NB4 (cell line): Measurements from ENCODE around the gene PFN1.

Source experiments
- DNase-seq: peaks from one replicate; pipeline ENCODE4 v3.0.0; 2010; ENCODE audit warnings: low read depth
- H3K4me3 ChIP-seq: one replicate; pipeline ENCODE4 v1.5.1; 2011; ENCODE audit warnings: mild to moderate bottlenecking, low read depth, low read length, moderate library complexity
- MYC ChIP-seq: IDR thresholded peaks from 2 replicates; pipeline ENCODE4 v1.6.1; 2011; ENCODE audit warnings: low read depth, low read length
- POLR2A ChIP-seq: IDR thresholded peaks from 2 replicates; pipeline ENCODE4 v1.6.1; 2011; ENCODE audit warnings: mild to moderate bottlenecking; ENCODE audit not compliant: insufficient read length; ENCODE audit errors: extremely low read depth
- TF ChIP-seq, protein P1 (sequence below): IDR thresholded peaks from one replicate; pipeline ENCODE4 v1.5.1; 2012; ENCODE audit warnings: low read depth, low read length
- TF ChIP-seq, protein P2 (sequence below): IDR thresholded peaks from 2 replicates; pipeline ENCODE4 v1.6.1; 2011; ENCODE audit warnings: low read depth, low read length

The PFN1 gene

DNA sequence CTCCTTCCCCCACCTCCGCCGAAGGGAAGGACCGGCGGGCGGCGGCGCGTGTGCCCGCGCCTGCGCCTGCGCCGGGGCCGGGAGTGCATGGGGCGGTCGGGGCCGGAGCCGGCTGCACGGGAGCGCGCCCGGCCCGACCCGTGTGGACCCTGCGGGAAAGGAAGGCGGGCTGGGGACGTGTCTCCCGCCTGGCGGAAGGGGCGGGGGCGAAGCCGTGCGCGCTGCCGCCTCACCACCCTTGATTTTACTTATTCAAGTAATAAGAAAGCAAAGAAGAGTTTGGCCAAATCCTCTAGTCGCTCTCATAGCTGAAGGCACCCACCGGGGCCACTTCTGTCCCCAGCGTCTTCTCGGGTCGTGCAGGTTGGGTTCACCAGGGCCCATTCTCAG lies 596 bp upstream of the PFN1 start:
- peak; percentile 88 for DNase-seq
- H3K4me3 ChIP-seq, result peak overlapping the region; percentile 65
- TF ChIP-seq, protein P1, sequence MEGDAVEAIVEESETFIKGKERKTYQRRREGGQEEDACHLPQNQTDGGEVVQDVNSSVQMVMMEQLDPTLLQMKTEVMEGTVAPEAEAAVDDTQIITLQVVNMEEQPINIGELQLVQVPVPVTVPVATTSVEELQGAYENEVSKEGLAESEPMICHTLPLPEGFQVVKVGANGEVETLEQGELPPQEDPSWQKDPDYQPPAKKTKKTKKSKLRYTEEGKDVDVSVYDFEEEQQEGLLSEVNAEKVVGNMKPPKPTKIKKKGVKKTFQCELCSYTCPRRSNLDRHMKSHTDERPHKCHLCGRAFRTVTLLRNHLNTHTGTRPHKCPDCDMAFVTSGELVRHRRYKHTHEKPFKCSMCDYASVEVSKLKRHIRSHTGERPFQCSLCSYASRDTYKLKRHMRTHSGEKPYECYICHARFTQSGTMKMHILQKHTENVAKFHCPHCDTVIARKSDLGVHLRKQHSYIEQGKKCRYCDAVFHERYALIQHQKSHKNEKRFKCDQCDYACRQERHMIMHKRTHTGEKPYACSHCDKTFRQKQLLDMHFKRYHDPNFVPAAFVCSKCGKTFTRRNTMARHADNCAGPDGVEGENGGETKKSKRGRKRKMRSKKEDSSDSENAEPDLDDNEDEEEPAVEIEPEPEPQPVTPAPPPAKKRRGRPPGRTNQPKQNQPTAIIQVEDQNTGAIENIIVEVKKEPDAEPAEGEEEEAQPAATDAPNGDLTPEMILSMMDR, result no peak
- TF ChIP-seq MYC (no peak), POLR2A (no peak)
- TF ChIP-seq, protein P2, sequence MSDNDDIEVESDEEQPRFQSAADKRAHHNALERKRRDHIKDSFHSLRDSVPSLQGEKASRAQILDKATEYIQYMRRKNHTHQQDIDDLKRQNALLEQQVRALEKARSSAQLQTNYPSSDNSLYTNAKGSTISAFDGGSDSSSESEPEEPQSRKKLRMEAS, result no peak

DNA sequence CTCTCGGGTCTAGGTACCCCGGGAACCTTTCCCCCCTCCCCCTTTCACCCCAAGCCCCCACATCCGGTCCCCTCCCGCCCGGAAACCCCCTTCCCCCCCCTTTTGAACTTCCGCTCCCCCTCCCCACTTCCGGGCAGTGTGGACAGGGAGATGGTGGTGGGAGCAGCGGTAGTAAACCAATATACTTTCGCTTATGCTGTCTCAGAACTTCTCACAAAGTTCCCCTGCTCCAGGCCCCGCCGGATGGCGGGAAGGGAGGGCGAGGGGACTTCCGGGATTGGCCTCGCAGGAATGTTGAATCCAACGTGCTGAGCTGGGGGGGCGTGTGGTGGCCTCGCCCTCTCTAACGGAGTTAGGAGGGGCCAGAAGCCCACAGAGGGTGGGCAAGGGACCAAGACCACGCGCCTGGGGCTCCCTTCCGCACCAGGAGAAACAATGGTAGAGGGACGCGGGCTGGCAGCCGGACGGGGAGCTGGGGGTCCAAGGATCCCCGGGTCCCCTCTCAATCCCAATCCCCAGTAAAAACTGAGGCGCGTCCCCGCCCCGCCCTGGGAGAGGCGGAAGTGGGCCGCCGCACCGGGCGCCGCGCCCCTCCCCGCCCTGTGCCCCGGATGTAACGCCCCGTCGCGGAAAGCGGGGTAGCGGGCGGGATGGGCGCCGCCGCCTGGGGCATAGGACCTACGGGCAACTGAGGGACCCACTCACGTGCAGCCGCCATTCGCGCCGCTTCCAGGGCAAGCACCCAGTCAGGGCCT lies 742 bp downstream of the PFN1 start:
- TF ChIP-seq, protein P2, result no peak
- TF ChIP-seq POLR2A, result no peak
- TF ChIP-seq, protein P1, result no peak
- no peak for TF ChIP-seq MYC
- peak overlapping the region; percentile 95 for H3K4me3 ChIP-seq
- peak; percentile 70 for DNase-seq

GRCh38 chr17:4947010-4947410 lies 1.3 kb downstream of the PFN1 start:
- DNase-seq, result peak; percentile 56
- TF ChIP-seq MYC, result no peak
- TF ChIP-seq POLR2A, result no peak
- TF ChIP-seq, protein P1, result no peak
- TF ChIP-seq, protein P2, result no peak
- peak overlapping the region; percentile 95 for H3K4me3 ChIP-seq

GRCh38 chr17:4946312-4946976 lies 1.9 kb downstream of the PFN1 start:
- TF ChIP-seq, protein P2, result no peak
- TF ChIP-seq, protein P1, result no peak
- no peak for TF ChIP-seq POLR2A
- TF ChIP-seq MYC, result no peak
- H3K4me3 ChIP-seq, result peak overlapping the region; percentile 95
- DNase-seq, result peak; percentile 21

DNA sequence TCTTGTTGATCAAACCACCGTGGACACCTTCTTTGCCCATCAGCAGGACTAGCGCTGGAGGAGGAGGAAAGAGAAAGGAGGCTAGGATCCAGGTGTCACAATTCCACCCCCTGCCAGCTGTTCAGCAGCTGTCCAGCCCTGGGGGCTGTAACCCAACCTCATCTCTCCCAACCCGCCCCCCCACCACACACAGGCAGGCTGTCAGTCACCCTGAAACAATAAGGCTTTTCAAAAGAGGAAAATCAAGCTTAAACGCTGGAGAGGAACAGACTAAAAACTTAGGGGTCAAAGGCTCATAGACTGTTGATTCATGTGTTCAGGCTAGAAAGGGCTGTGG lies 2.4 kb downstream of the PFN1 start:
- TF ChIP-seq, protein P2, result no peak
- no peak for TF ChIP-seq POLR2A
- no peak for TF ChIP-seq MYC
- peak overlapping the region; percentile 95 for H3K4me3 ChIP-seq
- no peak for DNase-seq

DNA sequence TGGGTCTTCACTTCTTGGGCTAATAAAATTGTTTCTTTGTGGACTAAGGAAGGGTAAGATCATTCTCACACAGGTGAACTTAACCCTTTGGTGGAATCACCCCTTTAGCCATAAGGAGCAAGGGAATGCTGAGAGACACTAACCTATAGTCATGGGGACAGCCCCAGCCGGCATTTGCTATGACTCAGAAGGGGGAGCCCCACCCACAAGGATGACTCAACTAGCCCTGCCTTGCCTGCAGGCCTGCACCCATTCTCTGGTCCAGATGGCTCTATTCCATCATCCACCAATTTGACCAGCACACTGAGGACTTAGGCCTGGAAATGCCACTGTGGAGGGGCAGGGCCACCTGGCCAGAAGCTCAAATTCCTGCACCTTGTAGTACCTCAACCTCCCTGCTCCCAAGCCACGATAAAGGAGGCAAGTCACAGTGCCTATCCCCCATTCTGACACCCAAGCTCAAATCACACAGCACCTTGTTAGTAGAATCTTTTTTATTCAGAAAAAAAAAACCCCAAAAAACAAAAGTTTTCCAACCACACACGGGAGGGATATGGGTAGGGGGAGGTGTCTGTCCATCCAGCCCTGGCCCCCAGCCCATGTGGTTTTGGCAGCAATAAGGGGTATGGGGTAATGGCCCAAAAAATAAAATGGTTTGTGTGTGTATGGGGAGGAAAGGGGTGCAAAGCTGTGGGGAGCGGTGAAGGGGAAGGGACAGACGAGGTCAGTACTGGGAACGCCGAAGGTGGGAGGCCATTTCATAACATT lies 3.0 kb downstream of the PFN1 start:
- TF ChIP-seq, protein P2, result no peak
- peak; percentile 5 for TF ChIP-seq POLR2A
- peak; percentile 83 for DNase-seq
- peak overlapping the region; percentile 95 for H3K4me3 ChIP-seq
